Stimulated activated CD8-positive, alpha-beta memory T cell treated with anti-CD3 and anti-CD28 coated beads, Interleukin-15, amount 100 ng/mL, for 4 hours (primary cell): ENCODE measurements around the gene SLC9A3.

ENCODE experiments used
- DNase-seq, 2 donors: peaks; one replicate each; pipeline ENCODE4 v3.0.0-alpha.2; 2020; ENCODE audit warnings: low read depth in 2 of 2

The SLC9A3 gene

GRCh38 chr5:430214-430925 lies 93.9 kb downstream of the SLC9A3 start:
- DNase-seq: no peak

GRCh38 chr5:429453-430188 lies 94.6 kb downstream of the SLC9A3 start:
- DNase-seq: no peak

GRCh38 chr5:428754-429452 lies 95.3 kb downstream of the SLC9A3 start:
- no peak for DNase-seq

DNA sequence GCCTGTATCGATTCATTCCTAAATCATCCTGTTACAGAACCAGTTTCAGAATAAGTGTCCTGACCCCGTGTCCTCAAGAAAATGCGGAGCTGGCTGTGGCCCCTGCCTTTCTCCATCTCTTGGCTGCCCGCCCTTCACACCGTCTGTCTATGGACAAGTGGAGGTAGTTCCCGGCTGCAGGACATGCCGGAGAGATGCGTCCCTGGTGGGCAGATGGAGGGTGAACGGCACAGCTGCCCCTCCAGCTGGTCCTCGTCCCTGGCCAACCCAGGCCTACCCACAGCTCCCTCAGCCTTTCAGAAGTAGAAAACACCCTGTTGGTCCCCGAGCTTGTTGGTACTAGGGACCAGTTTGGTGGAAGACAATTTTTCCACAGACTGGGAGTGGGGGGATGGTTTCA lies 96.0 kb downstream of the SLC9A3 start:
- DNase-seq: no peak

- no peak for DNase-seq
These were observed 96.7 kb downstream of the SLC9A3 start for GRCh38 chr5:427415-428087.

- no peak for DNase-seq
These were observed 97.8 kb downstream of the SLC9A3 start for GRCh38 chr5:426392-426976.

DNA sequence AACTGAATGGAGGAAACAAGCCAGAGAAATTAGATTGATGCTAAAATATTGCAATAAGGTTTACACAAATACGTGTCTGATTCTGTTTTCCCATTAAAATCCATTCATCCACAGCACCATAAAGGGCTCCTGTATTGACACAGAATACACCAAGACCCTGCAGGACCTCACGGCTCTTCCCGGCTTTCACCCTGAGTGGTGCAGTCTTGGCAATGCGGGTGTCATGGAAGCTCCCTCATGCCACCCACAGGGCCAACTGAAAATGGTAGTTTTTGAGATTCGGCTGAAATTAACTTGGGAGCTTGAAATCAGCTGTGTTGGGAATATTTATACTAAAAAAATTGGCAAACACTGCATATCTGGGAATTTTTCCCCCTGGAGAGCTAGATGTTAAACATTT lies 98.5 kb downstream of the SLC9A3 start:
- DNase-seq: no peak

DNA sequence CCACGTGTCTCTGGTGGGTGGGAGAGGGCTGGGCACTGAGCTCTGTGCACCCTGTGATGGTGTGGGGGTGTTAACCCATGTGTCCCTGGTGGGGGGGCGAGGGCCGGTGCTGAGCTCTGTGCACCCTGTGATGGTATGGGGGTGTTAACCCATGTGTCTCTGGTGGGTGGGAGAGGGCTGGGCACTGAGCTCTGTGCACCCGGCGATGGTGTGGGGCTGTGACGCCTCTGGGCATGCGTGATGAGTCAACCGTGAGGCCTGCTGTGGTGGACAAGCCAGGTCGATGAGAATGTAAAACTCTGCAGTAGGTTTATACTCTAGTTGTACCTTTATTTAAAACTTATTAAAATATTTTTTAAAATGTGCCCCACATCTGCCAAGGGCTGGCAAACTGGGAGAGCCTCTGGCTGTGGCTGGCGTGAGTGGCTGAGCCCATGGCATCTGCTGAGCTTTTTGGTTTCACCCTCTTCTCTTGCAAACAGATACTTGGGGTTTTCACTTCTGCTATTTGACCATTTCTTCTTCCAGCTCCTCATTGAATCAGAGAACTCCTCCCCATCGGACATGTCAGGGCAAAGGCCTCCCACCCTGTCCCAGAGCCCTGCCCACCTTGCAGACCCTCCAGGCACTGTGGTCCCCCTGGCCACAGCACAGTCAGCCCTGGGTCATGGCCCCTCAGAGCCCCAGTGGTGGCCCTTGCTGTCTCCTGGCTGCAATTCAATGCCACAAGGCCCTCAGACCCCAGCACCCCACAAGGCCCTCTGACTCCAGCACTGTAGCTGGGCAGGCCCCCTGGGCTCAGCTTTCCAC lies 99.7 kb downstream of the SLC9A3 start:
- no peak for DNase-seq

- no peak for DNase-seq
These were observed 100.5 kb downstream of the SLC9A3 start for GRCh38 chr5:423626-424261.

- DNase-seq: no peak
These were observed 101.0 kb downstream of the SLC9A3 start for GRCh38 chr5:423233-423565.

DNA sequence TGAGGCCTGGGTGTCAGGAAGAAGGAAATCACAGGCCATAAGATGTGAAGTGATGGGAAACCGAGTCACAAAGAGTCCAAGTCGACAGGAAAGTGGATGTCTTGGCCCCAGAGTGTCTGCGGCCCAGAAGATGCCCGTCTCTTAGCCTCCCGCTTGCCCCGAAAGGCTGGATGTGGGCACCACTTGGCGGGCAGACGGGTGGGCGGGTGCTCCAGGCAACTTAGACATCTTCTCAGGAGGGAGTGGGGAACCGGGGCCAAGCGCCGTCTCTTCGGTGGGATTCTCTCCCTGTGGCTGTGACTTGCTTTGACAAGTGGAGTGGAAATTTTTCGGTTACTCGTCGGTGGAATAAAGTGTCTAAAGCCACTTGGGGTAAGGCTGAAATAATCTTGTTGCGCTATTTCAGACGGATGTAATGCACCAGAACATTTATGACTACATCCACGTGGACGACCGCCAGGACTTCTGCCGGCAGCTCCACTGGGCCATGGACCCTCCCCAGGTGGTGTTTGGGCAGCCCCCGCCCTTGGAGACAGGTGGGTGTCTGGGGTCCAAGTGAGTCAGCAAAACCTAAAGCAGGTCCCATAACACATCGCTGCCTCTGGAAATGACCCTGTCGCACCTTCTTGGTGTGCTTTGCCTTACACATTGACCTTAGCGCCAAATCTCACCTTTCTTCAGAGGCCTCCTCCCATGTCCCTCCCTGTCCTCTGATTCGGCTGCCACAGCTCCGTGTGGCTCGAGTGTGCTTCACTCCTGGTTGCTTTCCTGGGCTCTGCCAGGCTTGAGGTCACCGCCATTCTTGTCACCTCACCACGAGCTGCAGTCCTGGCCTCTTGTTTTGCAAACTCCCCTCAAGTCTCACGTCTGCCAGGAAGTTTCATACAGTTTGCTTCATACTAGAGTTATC lies 101.7 kb downstream of the SLC9A3 start:
- DNase-seq: no peak

DNA sequence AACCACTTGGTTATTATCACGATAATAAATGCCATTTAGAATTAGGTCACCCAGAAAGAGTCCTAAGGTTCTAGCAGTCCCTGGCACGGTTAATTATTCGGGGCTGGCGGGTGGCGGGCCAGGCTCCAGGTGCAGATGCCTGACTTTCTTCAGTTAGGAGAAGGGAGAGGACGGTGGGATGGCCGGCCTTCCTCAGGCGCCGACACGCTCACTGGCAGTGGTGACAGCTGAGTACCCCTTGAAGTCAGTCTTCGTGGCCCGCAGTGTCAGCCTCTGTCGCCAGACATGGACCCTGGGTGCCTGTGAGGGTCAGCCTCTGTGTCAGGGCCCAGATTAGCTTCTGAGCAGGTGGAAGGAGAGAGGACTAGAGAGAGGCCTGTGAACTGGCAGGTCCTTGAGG lies 102.3 kb downstream of the SLC9A3 start:
- DNase-seq: no peak

DNA sequence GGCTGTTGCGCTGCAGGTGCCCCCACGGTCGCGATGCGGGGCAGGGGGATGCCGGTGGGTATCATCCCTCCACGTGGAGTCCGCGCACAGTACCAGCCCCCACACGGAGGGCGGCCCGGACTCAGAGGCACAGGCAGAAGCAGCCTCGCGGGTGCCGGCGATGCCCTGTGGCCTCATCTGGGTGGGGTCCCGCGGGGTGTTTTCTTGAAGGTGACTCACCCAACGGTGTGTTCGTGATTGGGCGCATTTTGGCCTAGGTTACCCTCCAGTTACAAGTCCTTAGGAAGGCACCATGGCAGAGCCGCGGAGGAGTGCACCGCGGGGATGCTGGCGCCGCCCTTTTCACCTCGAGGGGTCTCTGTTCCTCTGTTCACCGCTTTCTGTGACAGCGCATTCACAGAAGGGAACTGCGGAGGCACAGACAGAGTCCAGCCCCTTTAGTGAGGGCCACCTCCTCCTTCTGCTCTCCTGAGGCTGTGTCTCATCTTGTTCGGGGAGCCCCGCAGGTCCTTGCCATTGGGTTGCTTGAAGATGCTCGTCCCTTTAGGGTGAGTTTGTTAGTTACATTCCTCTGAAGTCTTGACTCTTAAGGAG lies 102.9 kb downstream of the SLC9A3 start:
- DNase-seq: no peak

DNA sequence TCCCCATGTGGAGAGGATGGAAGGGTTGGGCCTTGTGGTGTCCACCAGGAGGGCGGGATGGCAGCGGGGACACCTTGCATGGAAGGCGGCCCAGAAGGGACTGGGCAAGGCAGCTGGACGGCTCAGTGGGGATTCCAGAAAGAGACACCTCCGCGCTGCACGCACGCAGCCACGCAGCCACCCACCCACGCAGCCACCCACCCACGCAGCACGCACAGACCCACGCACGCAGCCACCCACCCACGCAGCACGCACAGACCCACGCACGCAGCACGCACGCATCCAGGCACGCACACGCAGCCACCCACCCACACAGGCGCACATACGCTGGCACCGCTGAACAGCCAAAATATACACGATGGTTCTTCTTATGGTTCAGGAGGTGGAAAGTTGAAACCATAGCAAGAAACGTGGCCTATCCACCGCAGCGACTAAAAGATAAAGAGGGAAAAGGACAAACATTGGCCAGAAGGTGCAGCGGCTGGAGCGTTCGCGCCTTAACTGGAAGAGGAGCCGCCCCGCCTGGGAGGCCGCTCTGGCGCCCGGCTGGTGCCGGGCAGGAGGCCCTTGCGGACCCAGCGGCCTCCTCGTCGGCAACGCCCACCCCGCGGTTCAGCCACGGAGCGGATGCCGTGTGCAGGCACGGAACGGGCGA lies 103.5 kb downstream of the SLC9A3 start:
- no peak for DNase-seq
